ENCODE measurements around the gene NSD2. TPM values are rescaled to one million over a fixed set of nuclear protein-coding genes. Genes with fewer than 3 reads are reported as not detected.

The NSD2 gene
- total and polyA plus RNA-seq, 3 experiments from 2014 or later = 9.0 to 152 (median 150) TPM

DNA sequence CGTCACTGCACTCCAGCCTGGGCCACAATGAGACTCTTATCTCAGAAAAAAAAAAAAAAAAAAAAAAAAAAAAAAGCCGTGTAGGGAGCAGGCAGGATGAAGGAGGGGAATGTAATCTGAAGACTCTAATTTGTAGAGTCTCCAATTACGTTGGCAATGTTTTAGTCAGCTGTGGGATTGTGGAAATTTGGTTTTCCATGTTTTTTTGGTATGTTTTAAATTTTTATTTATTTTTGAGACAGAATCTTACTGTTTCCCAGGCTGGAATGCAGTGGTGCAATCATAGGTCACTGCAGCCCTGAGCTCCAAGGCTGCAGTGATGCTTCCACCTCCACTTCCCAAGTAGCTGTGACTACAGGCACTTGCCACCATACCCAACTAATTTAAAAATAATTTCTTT lies 56.5 kb downstream of the NSD2 start:
- POLR2A ChIA-PET = no interaction called here
- H3K36me3 Mint-ChIP-seq = peaks cover 0 to 48% (median 17%) of the 10 kb centered on the region in 3 donors
- peaks cover 8% of the 10 kb centered on the region for H3K36me3 ChIP-seq (ENCODE audit: insufficient read depth, low read length)

DNA sequence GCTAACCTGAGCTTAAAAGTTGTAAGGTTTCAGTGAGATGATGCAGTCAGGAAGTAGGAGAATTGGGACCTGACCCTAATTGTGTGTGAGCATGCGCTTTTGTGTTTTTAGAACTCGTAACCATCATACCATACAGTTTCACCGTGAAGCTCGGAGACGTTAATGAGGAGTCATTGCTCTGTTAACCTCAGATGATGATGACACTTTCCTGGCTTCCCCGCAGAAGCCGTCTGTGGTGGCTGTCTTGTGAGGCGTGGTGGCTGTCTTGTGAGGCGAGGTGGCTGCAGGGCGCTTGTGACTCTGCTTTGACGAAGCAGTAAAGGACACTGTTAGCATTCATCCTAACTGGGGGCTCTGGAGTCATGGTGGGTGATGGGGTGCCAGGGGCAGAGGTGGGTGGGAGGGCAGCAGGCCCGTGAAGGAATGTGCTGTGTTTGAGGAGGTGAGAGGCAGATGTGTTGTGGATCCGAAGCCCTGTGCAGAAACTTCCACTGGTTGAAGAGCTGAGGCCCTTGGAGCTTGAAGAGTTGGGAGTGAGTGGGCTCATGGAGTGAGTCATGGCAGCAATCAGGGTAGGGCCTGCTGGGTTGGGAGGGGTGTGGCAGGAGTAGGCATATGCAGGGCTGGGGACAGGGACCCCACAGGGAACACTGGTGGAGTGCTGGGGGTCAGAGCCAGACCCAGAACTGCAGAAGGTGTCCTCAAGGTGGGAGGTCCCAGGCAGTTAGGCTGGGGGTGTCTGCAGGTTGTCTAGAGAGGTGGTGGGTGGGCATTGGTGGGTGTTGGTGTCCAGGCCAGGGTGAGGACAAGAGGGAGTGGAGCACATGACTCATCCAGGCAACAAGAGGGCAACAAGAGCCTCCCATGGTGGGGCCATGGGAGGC lies 57.4 kb downstream of the NSD2 start:
- DNase-seq = peak in 1 of 5 donors; percentile 50
- POLR2A ChIA-PET = no interaction called here
- Histone ChIP-seq H3K4me3 (ENCODE audit: low read length) (no peak overlapping the region), H3K36me3 (ENCODE audit: insufficient read depth, low read length) (peaks cover 8% of the 10 kb centered on the region), H3K4me1 (ENCODE audit: insufficient read depth, low read length) (no peaks in the 10 kb centered on the region), H3K27ac (ENCODE audit: low read depth, low read length) (no peak overlapping the region), H3K27me3 (ENCODE audit: insufficient read depth, low read length, poor library complexity, severe bottlenecking) (no peaks in the 10 kb centered on the region), H3K9me3 (ENCODE audit: low read length) (no peaks in the 10 kb centered on the region)
- no peaks in the 10 kb centered on the region for H3K27me3 Mint-ChIP-seq
- H3K36me3 Mint-ChIP-seq = peaks cover 0 to 47% (median 13%) of the 10 kb centered on the region in 3 donors
- peaks cover 0 to 6% (median 3%) of the 10 kb centered on the region in 3 donors for H3K4me1 Mint-ChIP-seq
- no peaks in the 10 kb centered on the region for H3K9me3 Mint-ChIP-seq
- CTCF ChIA-PET = no interaction called here
- no peak overlapping the region for H3K4me3 Mint-ChIP-seq
- peak overlapping the region in 4 of 8 donors; percentile 29 to 77 (median 69) for H3K27ac Mint-ChIP-seq

More for the DNA sequence above, 56.5 kb downstream of the NSD2 start:
- CTCF ChIA-PET = no interaction called here
- Mint-ChIP-seq H3K27me3 (no peaks in the 10 kb centered on the region), H3K4me3 (no peak overlapping the region), H3K4me1 (peaks cover 0 to 6% (median 3%) of the 10 kb centered on the region in 3 donors), H3K27ac (no peak overlapping the region), H3K9me3 (no peaks in the 10 kb centered on the region)
- Histone ChIP-seq H3K4me1 (ENCODE audit: insufficient read depth, low read length) (no peaks in the 10 kb centered on the region), H3K27me3 (ENCODE audit: insufficient read depth, low read length, poor library complexity, severe bottlenecking) (no peaks in the 10 kb centered on the region), H3K27ac (ENCODE audit: low read depth, low read length) (no peak overlapping the region), H3K9me3 (ENCODE audit: low read length) (no peaks in the 10 kb centered on the region), H3K4me3 (ENCODE audit: low read length) (no peak overlapping the region)
- DNase-seq = no peak

DNA sequence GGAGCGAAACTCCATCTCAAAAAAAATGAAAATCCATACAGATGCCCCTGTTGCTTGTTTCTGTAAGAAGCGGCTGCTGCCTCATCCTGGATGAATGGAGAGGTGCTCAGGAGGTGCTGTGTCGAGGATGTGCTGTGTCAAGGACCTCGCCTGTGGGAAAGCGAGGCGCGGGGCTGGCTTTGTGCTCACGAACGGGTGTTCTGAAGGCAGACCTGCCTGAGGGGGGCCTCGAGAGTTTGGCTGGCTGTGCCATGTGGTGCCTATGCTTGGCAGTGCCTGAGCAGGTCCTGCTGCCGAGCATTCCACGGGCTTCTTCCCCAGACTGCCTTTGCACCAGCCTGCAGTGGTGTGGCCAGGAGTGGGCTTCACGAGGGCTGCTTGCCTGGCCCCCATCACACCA lies 61.5 kb downstream of the NSD2 start:
- H3K36me3 ChIP-seq (ENCODE audit: insufficient read depth, low read length) = peaks cover 8% of the 10 kb centered on the region
- CTCF ChIA-PET = interaction anchor here (3.4 kb wide), 1 partner anchor 34 kb away, joined by 9 read pairs; no protein-coding TSS in a partner anchor

DNA sequence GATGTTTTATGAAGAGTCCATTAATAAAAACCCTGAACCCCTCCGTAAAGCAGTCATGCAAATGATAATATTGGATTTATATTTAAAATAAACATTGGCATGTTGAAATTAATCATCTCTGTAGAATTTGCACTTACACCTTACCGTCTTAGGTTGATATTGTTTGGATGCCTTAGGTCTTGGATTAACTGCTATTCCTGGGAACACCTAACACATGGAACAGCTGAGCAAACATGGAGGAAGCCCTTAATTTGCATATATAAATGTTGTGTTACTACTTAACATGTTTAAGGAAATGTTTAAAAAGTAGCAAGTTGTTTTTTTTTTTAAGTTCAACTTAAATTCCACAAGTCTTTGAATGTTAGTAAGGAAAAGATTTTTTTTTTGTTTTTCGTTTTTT lies 62.5 kb downstream of the NSD2 start:
- Mint-ChIP-seq H3K36me3 (peaks cover 3 to 60% (median 13%) of the 10 kb centered on the region in 3 donors), H3K4me1 (no peaks in the 10 kb centered on the region), H3K4me3 (no peak overlapping the region), H3K9me3 (no peaks in the 10 kb centered on the region), H3K27me3 (no peaks in the 10 kb centered on the region), H3K27ac (peak overlapping the region in 1 of 8 donors; percentile 14)
- ChIA-PET CTCF (no interaction called here), POLR2A (interaction anchor here (0.7 kb wide), 1 partner anchor 211 kb away, joined by 5 read pairs; no protein-coding TSS in a partner anchor)
- Histone ChIP-seq H3K4me1 (ENCODE audit: insufficient read depth, low read length) (no peaks in the 10 kb centered on the region), H3K27ac (ENCODE audit: low read depth, low read length) (no peak overlapping the region), H3K9me3 (ENCODE audit: low read length) (no peaks in the 10 kb centered on the region), H3K27me3 (ENCODE audit: insufficient read depth, low read length, poor library complexity, severe bottlenecking) (no peaks in the 10 kb centered on the region), H3K36me3 (ENCODE audit: insufficient read depth, low read length) (peaks cover 8% of the 10 kb centered on the region), H3K4me3 (ENCODE audit: low read length) (no peak overlapping the region)
- no peak for DNase-seq

More for the DNA sequence above, 61.5 kb downstream of the NSD2 start:
- no peak overlapping the region for H3K27ac ChIP-seq (ENCODE audit: low read depth, low read length)
- POLR2A ChIA-PET = interaction anchor here (0.6 kb wide), 1 partner anchor 18 kb away, joined by 7 read pairs; no protein-coding TSS in a partner anchor
- Mint-ChIP-seq H3K36me3 (peaks cover under 1 to 58% (median 11%) of the 10 kb centered on the region in 3 donors), H3K4me3 (no peak overlapping the region), H3K4me1 (peaks cover 0 to 6% (median 3%) of the 10 kb centered on the region in 3 donors), H3K27ac (peak overlapping the region in 1 of 8 donors; percentile 33), H3K27me3 (no peaks in the 10 kb centered on the region), H3K9me3 (no peaks in the 10 kb centered on the region)
- DNase-seq = no peak
- H3K27me3 ChIP-seq (ENCODE audit: insufficient read depth, low read length, poor library complexity, severe bottlenecking) = no peaks in the 10 kb centered on the region
- no peaks in the 10 kb centered on the region for H3K4me1 ChIP-seq (ENCODE audit: insufficient read depth, low read length)
- H3K9me3 ChIP-seq (ENCODE audit: low read length) = no peaks in the 10 kb centered on the region
- H3K4me3 ChIP-seq (ENCODE audit: low read length) = no peak overlapping the region

DNA sequence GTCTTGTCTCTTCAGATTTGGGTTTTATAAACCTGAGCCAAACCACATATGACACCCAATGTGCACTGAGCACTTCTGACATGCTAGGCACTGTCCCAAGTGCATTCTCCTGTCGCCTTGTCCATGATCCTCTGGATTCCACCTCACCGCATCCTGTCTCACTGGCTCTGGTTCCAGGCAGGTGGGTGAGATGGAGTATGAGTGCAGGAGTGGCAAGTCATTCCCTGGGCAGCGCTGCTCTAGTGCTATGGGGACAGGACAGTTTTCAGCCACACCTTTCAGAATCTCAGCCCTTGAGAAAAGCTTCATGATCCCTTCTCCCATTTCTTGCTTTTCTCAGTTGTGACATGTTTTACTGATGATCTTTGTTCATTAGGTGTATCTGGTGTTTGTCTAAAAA lies 66.4 kb downstream of the NSD2 start:
- Mint-ChIP-seq H3K27me3 (no peaks in the 10 kb centered on the region), H3K4me3 (no peak overlapping the region), H3K9me3 (no peaks in the 10 kb centered on the region), H3K27ac (peak overlapping the region in 2 of 8 donors; percentile 34 to 66), H3K4me1 (no peaks in the 10 kb centered on the region), H3K36me3 (peaks cover 9 to 73% (median 14%) of the 10 kb centered on the region in 3 donors)
- no peak overlapping the region for H3K4me3 ChIP-seq (ENCODE audit: low read length)
- ChIA-PET CTCF (no interaction called here), POLR2A (no interaction called here)
- H3K9me3 ChIP-seq (ENCODE audit: low read length) = no peaks in the 10 kb centered on the region
- DNase-seq = no peak
- no peaks in the 10 kb centered on the region for H3K27me3 ChIP-seq (ENCODE audit: insufficient read depth, low read length, poor library complexity, severe bottlenecking)
- H3K27ac ChIP-seq (ENCODE audit: low read depth, low read length) = no peak overlapping the region
- no peaks in the 10 kb centered on the region for H3K4me1 ChIP-seq (ENCODE audit: insufficient read depth, low read length)
- H3K36me3 ChIP-seq (ENCODE audit: insufficient read depth, low read length) = peaks cover 5% of the 10 kb centered on the region

DNA sequence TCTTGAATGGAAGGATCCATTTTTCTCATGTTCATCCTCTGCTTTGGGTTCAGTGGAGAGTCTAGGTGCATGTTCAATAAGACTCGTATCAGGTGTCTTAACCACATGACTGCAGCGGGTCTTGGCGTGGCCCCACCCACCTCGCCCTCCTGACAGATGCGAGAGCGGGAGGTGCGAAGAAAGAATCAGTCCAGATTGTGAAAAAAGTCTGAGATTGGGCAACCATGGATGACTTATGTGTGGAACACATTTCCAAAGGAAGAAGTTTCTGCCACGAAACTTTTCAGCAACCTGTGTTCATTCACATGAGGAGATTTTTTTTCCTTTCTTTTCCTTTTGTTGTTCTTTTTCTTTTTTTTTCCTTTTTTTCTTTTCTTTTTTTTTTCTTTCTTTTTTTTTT lies 66.8 kb downstream of the NSD2 start:
- H3K27me3 ChIP-seq (ENCODE audit: insufficient read depth, low read length, poor library complexity, severe bottlenecking) = no peaks in the 10 kb centered on the region
- peaks cover 7% of the 10 kb centered on the region for H3K36me3 ChIP-seq (ENCODE audit: insufficient read depth, low read length)
- Mint-ChIP-seq H3K4me3 (no peak overlapping the region), H3K27me3 (no peaks in the 10 kb centered on the region), H3K36me3 (peaks cover 9 to 72% (median 17%) of the 10 kb centered on the region in 3 donors), H3K9me3 (no peaks in the 10 kb centered on the region), H3K27ac (peak overlapping the region in 2 of 8 donors; percentile 34 to 66), H3K4me1 (no peaks in the 10 kb centered on the region)
- ChIA-PET CTCF (no interaction called here), POLR2A (no interaction called here)
- H3K9me3 ChIP-seq (ENCODE audit: low read length) = no peaks in the 10 kb centered on the region
- H3K27ac ChIP-seq (ENCODE audit: low read depth, low read length) = no peak overlapping the region
- no peaks in the 10 kb centered on the region for H3K4me1 ChIP-seq (ENCODE audit: insufficient read depth, low read length)
- H3K4me3 ChIP-seq (ENCODE audit: low read length) = no peak overlapping the region
- no peak for DNase-seq

DNA sequence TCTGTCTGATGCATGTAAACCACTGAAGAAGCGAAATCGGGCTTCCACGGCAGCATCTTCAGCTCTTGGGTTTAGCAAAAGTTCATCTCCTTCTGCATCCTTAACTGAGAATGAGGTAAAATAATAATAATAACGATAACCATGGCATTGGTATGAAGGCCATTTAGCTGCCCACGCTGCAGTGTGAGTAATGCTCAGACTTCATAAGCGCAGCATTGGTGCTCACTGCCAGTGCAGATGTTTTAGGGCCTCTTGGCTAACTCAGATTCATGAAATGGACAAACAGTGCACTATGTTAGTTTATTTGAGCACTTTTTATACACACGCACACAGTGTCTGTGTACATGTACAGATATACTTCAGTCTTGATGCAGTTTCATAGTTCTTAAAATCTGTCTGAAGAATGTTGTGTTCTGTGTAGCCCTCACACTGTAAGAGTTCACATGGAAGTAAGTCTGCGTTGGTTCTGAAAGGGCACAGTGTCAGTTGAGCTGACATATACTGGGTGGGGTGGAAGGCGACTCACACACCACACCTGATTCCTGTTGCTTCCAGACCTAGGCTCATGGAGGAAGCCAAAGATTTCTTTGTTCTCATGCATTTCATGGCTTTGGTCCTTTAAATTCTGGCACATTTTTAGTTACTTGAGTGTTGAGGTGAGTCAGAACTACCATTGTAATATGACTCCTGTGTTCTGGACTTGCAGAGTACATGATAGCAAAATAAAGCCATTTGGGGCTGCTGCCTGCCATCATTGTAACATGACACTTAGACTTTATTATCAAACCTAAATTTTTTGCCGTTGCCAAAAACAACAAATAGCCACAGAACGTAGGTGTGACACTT lies 68.7 kb downstream of the NSD2 start:
- Histone ChIP-seq H3K27me3 (ENCODE audit: insufficient read depth, low read length, poor library complexity, severe bottlenecking) (no peaks in the 10 kb centered on the region), H3K4me3 (ENCODE audit: low read length) (no peak overlapping the region), H3K27ac (ENCODE audit: low read depth, low read length) (no peak overlapping the region), H3K36me3 (ENCODE audit: insufficient read depth, low read length) (peaks cover 7% of the 10 kb centered on the region), H3K9me3 (ENCODE audit: low read length) (no peaks in the 10 kb centered on the region), H3K4me1 (ENCODE audit: insufficient read depth, low read length) (no peaks in the 10 kb centered on the region)
- no peak for DNase-seq
- Mint-ChIP-seq H3K27me3 (no peaks in the 10 kb centered on the region), H3K4me1 (no peaks in the 10 kb centered on the region), H3K4me3 (no peak overlapping the region), H3K27ac (peak overlapping the region in 1 of 8 donors; percentile 17), H3K36me3 (peaks cover 9 to 82% (median 17%) of the 10 kb centered on the region in 3 donors), H3K9me3 (no peaks in the 10 kb centered on the region)
- POLR2A ChIA-PET = no interaction called here
- CTCF ChIA-PET = no interaction called here

DNA sequence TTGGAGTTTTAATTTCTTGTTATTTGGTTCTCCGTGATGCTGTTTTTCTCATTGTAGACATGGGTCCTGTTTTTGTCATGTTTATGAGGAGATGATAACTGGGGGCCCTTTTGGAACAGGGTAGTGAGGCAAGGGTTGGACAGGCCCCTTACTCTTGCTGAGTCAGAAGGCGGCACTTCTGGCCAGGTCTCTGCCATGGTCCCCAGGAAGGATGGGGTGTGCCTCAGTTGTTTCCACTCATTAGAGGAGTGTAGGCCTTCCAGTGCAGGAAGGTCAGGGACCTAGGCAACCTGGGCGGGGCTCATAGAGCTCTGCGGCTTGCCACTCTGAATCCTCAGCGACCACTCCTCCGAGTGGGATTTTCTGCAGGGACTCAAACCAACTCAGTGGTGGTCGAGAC lies 69.4 kb downstream of the NSD2 start:
- H3K4me3 Mint-ChIP-seq = no peak overlapping the region
- CTCF ChIA-PET = interaction anchor here (1.6 kb wide), 1 partner anchor 9 kb away, joined by 3 read pairs; no protein-coding TSS in a partner anchor
- H3K9me3 Mint-ChIP-seq = no peaks in the 10 kb centered on the region
- no peaks in the 10 kb centered on the region for H3K27me3 ChIP-seq (ENCODE audit: insufficient read depth, low read length, poor library complexity, severe bottlenecking)
- H3K4me3 ChIP-seq (ENCODE audit: low read length) = no peak overlapping the region
- H3K27ac Mint-ChIP-seq = peak overlapping the region in 1 of 8 donors; percentile 54
- no peak overlapping the region for H3K27ac ChIP-seq (ENCODE audit: low read depth, low read length)
- peaks cover 7% of the 10 kb centered on the region for H3K36me3 ChIP-seq (ENCODE audit: insufficient read depth, low read length)
- peaks cover 9 to 86% (median 17%) of the 10 kb centered on the region in 3 donors for H3K36me3 Mint-ChIP-seq
- no peaks in the 10 kb centered on the region for H3K27me3 Mint-ChIP-seq
- POLR2A ChIA-PET = no interaction called here
- no peaks in the 10 kb centered on the region for H3K4me1 Mint-ChIP-seq
- no peaks in the 10 kb centered on the region for H3K4me1 ChIP-seq (ENCODE audit: insufficient read depth, low read length)
- DNase-seq = no peak
- H3K9me3 ChIP-seq (ENCODE audit: low read length) = no peaks in the 10 kb centered on the region

Data from CD8-positive, alpha-beta memory T cell (primary cell).